Left hindlimb (tissue), 1 donor: ENCODE measurements around the gene DPP6.
A peak's percentile ranks its signal among the peaks of the same experiment; 100 is the strongest.

ENCODE experiments used
- DNase-seq: peaks from one replicate; pipeline ENCODE4 v3.0.0-alpha.2; 2018

The DPP6 gene

GRCh38 chr7:154871928-154872750 lies 819.9 kb downstream of the DPP6 start:
- peak; percentile 26 for DNase-seq

GRCh38 chr7:154872811-154873499 lies 820.8 kb downstream of the DPP6 start:
- DNase-seq: no peak

- peak; percentile 8 for DNase-seq
These were observed 821.4 kb downstream of the DPP6 start for GRCh38 chr7:154873500-154874121.

GRCh38 chr7:154874409-154875113 lies 822.4 kb downstream of the DPP6 start:
- DNase-seq: peak; percentile 10

- no peak for DNase-seq
These were observed 823.1 kb downstream of the DPP6 start for GRCh38 chr7:154875297-154875696.

GRCh38 chr7:154876516-154876915 lies 824.3 kb downstream of the DPP6 start:
- no peak for DNase-seq

GRCh38 chr7:154877031-154877430 lies 824.8 kb downstream of the DPP6 start:
- DNase-seq: no peak

GRCh38 chr7:154879629-154880028 lies 827.4 kb downstream of the DPP6 start:
- no peak for DNase-seq

- no peak for DNase-seq
These were observed 828.3 kb downstream of the DPP6 start for GRCh38 chr7:154880513-154880912.

GRCh38 chr7:154881026-154881425 lies 828.8 kb downstream of the DPP6 start:
- no peak for DNase-seq

GRCh38 chr7:154881526-154881925 lies 829.3 kb downstream of the DPP6 start:
- DNase-seq: no peak

GRCh38 chr7:154882931-154883474 lies 830.8 kb downstream of the DPP6 start:
- DNase-seq: no peak

GRCh38 chr7:154884348-154884920 lies 832.2 kb downstream of the DPP6 start:
- DNase-seq: no peak

GRCh38 chr7:154886591-154886990 lies 834.4 kb downstream of the DPP6 start:
- no peak for DNase-seq

- DNase-seq: no peak
These were observed 836.5 kb downstream of the DPP6 start for GRCh38 chr7:154888690-154889089.

- no peak for DNase-seq
These were observed 840.3 kb downstream of the DPP6 start for GRCh38 chr7:154892459-154892858.

- DNase-seq: no peak
These were observed 843.9 kb downstream of the DPP6 start for GRCh38 chr7:154896076-154896475.

- DNase-seq: no peak
These were observed 847.0 kb downstream of the DPP6 start for GRCh38 chr7:154898973-154899855.

GRCh38 chr7:154899862-154900261 lies 847.7 kb downstream of the DPP6 start:
- DNase-seq: no peak

- DNase-seq: no peak
These were observed 850.4 kb downstream of the DPP6 start for GRCh38 chr7:154902600-154903082.

GRCh38 chr7:154903083-154903731 lies 851.0 kb downstream of the DPP6 start:
- no peak for DNase-seq
